Cardiac fibroblast (primary cell): ENCODE data around the gene FARS2.

Source experiments
- DNase-seq, 2 donors: peaks; one replicate each; pipeline versions ENCODE4 v3.0.0 to v3.0.0-alpha.2; 2010; ENCODE audit warnings: low read depth in 2 of 2
- H3K4me3 ChIP-seq, 2 donors: replicated peaks in 1 of 2; 1 replicate in 1 of 2; 2 replicates in 1 of 2; pipeline ENCODE4 v1.5.1; 2011; ENCODE audit warnings: low read depth in 2 of 2, low read length in 2 of 2, mild to moderate bottlenecking in 2 of 2, moderate library complexity in 1 of 2
- TF ChIP-seq, protein P1 (sequence below): IDR thresholded peaks from one replicate; pipeline ENCODE4 v1.5.1; 2011; ENCODE audit warnings: low read depth, mild to moderate bottlenecking, low read length, inconsistent platforms

The FARS2 gene

DNA sequence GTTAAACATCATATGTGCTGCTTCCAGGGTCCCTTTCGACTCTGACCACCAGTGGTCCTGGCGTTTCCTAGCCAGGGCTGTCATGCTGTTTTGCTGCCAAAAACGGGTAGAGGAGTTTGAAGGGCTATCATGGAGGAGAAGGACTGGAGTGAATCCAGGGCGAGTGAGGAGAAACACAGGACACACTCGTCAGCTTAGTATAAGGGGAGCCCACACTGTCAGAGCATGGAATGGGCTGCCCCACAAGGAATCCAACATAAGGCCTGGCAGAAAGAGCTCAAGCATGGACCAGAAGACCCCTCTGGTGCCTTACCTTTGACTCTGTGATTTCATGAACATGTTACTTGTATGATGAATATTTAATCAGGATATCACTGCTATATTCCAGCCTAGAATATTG is 498.3 kb downstream of the FARS2 start:
- no peak overlapping the region for H3K4me3 ChIP-seq
- TF ChIP-seq, protein P1, sequence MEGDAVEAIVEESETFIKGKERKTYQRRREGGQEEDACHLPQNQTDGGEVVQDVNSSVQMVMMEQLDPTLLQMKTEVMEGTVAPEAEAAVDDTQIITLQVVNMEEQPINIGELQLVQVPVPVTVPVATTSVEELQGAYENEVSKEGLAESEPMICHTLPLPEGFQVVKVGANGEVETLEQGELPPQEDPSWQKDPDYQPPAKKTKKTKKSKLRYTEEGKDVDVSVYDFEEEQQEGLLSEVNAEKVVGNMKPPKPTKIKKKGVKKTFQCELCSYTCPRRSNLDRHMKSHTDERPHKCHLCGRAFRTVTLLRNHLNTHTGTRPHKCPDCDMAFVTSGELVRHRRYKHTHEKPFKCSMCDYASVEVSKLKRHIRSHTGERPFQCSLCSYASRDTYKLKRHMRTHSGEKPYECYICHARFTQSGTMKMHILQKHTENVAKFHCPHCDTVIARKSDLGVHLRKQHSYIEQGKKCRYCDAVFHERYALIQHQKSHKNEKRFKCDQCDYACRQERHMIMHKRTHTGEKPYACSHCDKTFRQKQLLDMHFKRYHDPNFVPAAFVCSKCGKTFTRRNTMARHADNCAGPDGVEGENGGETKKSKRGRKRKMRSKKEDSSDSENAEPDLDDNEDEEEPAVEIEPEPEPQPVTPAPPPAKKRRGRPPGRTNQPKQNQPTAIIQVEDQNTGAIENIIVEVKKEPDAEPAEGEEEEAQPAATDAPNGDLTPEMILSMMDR: no peak
- DNase-seq: no peak

DNA sequence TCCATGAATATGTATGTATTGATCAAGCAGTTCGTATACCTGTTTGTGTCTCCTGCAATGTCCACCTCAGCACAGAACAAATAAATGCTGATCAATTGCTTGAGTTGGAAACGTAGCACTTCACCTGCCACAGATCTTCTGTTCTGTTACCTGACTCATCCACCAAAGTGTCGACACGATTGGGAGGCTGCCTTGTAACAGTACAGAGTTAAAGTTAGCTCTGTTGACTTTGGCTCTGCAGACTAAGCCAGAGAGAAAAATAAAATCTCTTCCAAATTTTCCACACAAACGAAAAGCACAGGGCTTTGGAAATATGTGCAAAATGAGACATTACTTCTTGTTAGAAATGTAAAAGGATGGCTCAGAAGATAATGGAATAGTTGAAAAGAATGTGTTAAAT is 500.1 kb downstream of the FARS2 start:
- H3K4me3 ChIP-seq: no peak overlapping the region
- DNase-seq: peak in 1 of 2 donors; percentile 31
- TF ChIP-seq, protein P1: no peak

DNA sequence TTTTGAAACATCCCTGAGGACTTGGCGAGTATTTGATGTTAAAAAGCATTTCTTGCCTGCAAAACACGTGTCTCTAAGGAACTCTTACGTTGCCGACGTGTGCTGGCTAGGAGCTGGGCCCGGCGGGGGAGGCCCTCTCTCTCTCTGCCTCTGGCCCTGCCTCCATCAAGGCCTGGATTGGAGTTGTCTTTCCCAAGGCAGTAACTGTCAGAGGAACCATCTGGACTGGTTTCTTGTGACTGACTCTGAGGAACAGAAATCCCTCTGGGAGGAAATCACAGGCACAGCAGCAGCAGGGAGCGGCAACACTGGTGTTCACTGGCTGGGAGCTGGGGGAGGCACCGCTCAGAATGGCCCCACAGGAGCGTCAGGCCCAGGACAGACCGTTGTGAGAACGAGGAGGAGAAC is 501.3 kb downstream of the FARS2 start:
- H3K4me3 ChIP-seq: no peak overlapping the region
- peak; percentile 7 to 13 for DNase-seq
- TF ChIP-seq, protein P1: no peak

DNA sequence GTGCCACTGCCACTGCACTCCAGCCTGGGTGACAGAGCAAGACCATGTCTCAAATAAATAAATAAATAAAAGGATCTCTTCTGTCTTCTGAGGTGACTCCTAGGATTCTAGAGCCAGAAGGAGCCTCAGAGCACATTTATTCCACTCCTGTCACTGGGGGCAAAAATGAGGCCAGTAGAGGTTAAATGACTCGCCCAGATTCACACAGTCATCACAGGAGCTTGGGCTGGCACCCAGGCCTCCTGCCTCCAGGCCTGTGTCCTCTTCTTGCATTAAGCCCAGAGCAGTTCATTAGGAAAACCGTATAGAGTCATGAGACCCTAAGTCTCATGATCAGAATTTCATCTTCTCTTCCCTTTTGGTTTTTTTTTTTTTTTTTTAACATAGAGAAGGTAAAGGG is 502.1 kb downstream of the FARS2 start:
- no peak overlapping the region for H3K4me3 ChIP-seq
- DNase-seq: peak in 1 of 2 donors; percentile 29
- TF ChIP-seq, protein P1: no peak

DNA sequence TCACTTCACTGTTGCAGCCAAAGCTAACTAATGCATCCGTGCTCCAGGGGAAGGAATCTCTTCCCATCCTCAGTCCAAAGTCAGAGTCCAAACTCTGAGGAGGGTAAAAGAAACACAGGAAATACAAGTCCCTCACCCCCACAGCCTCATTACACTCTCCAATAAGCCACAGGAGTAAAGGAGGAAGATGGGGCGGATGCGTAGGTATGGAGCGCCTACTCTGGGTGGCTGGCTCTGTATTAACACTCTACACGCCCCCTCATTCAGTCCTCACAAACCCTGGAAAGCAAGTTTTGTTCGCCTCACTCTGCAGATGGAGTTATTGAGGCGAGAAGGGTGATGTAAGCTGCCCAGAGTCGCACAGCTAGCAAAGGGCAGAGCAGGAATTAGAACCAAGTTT is 502.6 kb downstream of the FARS2 start:
- H3K4me3 ChIP-seq: no peak overlapping the region
- peak in 1 of 2 donors; percentile 13 for DNase-seq
- TF ChIP-seq, protein P1: no peak

DNA sequence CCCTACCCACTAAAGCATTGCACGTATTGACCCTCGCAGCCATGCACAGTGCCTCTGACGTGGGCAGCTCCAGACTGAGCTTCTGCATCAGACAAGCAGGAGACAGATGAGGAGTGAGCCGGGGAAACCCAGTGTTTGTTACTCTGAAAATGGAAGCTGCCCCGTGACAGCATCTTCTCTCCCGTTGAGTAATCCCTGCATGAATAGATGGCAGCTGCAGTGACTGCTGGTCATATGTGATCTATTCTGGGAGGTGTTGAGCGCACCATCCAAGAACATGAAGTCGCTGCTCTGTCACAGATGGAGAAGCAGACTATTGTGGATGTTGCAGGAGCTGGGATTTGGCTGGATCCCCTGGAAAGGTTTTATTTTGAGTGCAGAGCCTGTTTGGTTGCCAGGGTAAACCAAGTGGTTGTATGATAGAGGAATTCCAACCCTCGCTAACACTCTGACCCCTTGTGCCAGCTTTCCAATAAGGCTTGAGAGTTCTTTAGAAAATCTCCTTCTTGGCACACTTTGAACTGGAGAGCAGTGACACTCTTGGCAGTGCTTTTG is 503.2 kb downstream of the FARS2 start:
- DNase-seq: peak; percentile 34 to 51
- no peak overlapping the region for H3K4me3 ChIP-seq
- TF ChIP-seq, protein P1: no peak
